ENCODE results near the gene C6orf62. TPM values are rescaled to one million over a fixed set of nuclear protein-coding genes. Genes with fewer than 3 reads are reported as not detected.

C6orf62 gene
- total RNA-seq (2014; rRNA removed; shearing (Covaris generic)), result 36.6 and 42.3 TPM in 2 replicates
- total RNA-seq (2022), result 77.4 and 81.2 TPM in 2 replicates
- percentile 97 among the genes with signal in this experiment for Bru-seq, nascent RNA
- percentile 95 among the genes with signal in this experiment for BruChase-seq, experiment 1, labeled RNA remaining after a 6-hour chase
- percentile 99 among the genes with signal in this experiment for BruChase-seq, experiment 2, labeled RNA remaining after a 2-hour chase
- long read RNA-seq, full-length matches to known transcripts, result 7 of 20 reads
- long read RNA-seq, partial matches to known transcripts, result 8 of 20 reads
- long read RNA-seq, other reads (novel, unspliced or antisense), result 5 of 20 reads

DNA sequence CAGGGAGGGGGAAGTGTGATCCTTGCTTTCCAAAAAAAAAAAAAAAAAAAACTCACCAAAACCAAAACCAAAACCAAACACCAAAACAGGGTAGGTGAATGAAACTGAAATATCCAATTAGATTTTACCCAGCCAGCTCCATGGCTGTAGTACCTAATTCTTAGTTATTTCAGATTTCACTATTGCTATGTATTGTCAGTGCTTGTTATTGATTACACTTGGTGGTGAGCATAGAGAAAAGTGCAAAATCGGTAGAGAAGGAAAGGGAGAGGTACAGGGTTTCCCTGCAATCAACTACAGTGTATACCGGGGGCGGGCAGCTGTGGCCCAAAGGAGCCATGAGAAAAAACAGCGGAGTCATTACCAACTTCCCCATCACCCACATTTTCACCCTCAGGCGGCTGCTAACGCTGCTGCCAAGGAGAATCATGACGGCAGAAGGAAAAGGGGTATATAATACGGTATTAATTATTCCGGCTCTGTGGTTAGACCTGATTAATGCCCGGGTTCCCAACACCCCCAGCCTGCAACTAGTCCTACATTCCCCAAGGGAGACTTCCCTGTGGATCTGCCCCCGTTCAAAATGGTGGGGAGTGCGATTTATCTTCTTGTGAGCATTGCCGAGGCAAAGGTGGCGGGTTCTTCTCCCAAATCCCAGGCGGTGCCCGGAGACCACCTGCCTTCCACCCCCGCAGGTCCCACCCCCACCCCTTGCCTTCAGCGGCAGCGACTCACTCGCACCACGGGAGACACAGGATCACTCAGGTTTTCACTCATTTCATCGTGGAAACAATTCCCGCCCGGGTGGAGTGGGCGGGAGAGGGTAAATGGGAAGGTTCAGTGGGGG, at the start of gene C6orf62:
TSS of gene C6orf62 (minus strand) at position 30 of the 847 bp plus-strand sequence. CDS start 486 bp downstream, outside the sequence.
- H3K4me1 ChIP-seq (ENCODE audit: insufficient read depth, low read length, poor library complexity, severe bottlenecking), result peaks cover 31% of the 10 kb centered on the region
- CTCF ChIA-PET (ENCODE audit: unreplicated experiment), result interaction anchor here (0.6 kb wide), 1 partner anchor 320 kb away, joined by 4 read pairs; no protein-coding TSS in a partner anchor
- peak within 1 kb of the TSS; percentile 86 for H3K4me3 ChIP-seq (ENCODE audit: low read depth, low read length, poor library complexity, severe bottlenecking)
- no peaks in the 10 kb centered on the region for H3K9me2 ChIP-seq (ENCODE audit: insufficient read depth, low read length)
- peaks cover 42% of the 10 kb centered on the region for H4K20me1 ChIP-seq (ENCODE audit: insufficient read depth, low read length)
- intact Hi-C loops (cut with micrococcal nuclease; ENCODE audit: unreplicated experiment), result no loop called here
- no peak within 1 kb of the TSS for H2AFZ ChIP-seq (ENCODE audit: low read length)
- no peaks in the 10 kb centered on the region for H3K9me3 ChIP-seq (ENCODE audit: low read length)
- BruUV-seq (replicated peaks), result TSS peak; percentile 71
- peaks cover 54% of the 10 kb centered on the region for H3K36me3 ChIP-seq (ENCODE audit: insufficient read depth, low read length)
- POLR2A ChIA-PET, result interaction anchor here (0.5 to 1.6 kb wide), 11 partner anchors 9 to 231 kb away, joined by 3 to 7 read pairs (median 3); no protein-coding TSS in a partner anchor
- peaks cover 62% of the 10 kb centered on the region for H3K79me2 ChIP-seq (ENCODE audit: insufficient read depth, low read depth, low read length)
- peak within 1 kb of the TSS; percentile 84 for H3K27ac ChIP-seq (ENCODE audit: low read depth, low read length, poor library complexity, severe bottlenecking)
- peak within 1 kb of the TSS; percentile 95 for H3K4me2 ChIP-seq (ENCODE audit: low read length)
- TF ChIP-seq, protein P1, sequence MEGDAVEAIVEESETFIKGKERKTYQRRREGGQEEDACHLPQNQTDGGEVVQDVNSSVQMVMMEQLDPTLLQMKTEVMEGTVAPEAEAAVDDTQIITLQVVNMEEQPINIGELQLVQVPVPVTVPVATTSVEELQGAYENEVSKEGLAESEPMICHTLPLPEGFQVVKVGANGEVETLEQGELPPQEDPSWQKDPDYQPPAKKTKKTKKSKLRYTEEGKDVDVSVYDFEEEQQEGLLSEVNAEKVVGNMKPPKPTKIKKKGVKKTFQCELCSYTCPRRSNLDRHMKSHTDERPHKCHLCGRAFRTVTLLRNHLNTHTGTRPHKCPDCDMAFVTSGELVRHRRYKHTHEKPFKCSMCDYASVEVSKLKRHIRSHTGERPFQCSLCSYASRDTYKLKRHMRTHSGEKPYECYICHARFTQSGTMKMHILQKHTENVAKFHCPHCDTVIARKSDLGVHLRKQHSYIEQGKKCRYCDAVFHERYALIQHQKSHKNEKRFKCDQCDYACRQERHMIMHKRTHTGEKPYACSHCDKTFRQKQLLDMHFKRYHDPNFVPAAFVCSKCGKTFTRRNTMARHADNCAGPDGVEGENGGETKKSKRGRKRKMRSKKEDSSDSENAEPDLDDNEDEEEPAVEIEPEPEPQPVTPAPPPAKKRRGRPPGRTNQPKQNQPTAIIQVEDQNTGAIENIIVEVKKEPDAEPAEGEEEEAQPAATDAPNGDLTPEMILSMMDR (conservative IDR thresholded peaks at IDR 0.05; ENCODE audit: low read length), result no peak
- no peak for TF ChIP-seq EZH2phosphoT487 (IDR thresholded peaks at IDR 0.05; ENCODE audit: borderline replicate concordance, low read depth, low read length)
- peak; percentile 49 for DNase-seq (ENCODE audit: low spot score)

GRCh38 chr6:24768361-24768760, 49.4 kb upstream of the C6orf62 start:
- no peak overlapping the region for H3K4me2 ChIP-seq (ENCODE audit: low read length)
- H2AFZ ChIP-seq (ENCODE audit: low read length), result no peak overlapping the region
- no TSS peak for BruUV-seq (replicated peaks)
- H3K27ac ChIP-seq (ENCODE audit: low read depth, low read length, poor library complexity, severe bottlenecking), result no peak overlapping the region
- no peak for TF ChIP-seq EZH2phosphoT487 (IDR thresholded peaks at IDR 0.05; ENCODE audit: borderline replicate concordance, low read depth, low read length)
- TF ChIP-seq, protein P1 (conservative IDR thresholded peaks at IDR 0.05; ENCODE audit: low read length), result no peak
- ChIA-PET POLR2A (no interaction called here), CTCF (ENCODE audit: unreplicated experiment) (no interaction called here)
- H3K9me3 ChIP-seq (ENCODE audit: low read length), result no peaks in the 10 kb centered on the region
- H3K36me3 ChIP-seq (ENCODE audit: insufficient read depth, low read length), result no peaks in the 10 kb centered on the region
- no peak for DNase-seq (ENCODE audit: low spot score)
- no peaks in the 10 kb centered on the region for H3K79me2 ChIP-seq (ENCODE audit: insufficient read depth, low read depth, low read length)
- H3K9me2 ChIP-seq (ENCODE audit: insufficient read depth, low read length), result no peaks in the 10 kb centered on the region
- H3K4me3 ChIP-seq (ENCODE audit: low read depth, low read length, poor library complexity, severe bottlenecking), result no peak overlapping the region
- no peaks in the 10 kb centered on the region for H4K20me1 ChIP-seq (ENCODE audit: insufficient read depth, low read length)
- H3K4me1 ChIP-seq (ENCODE audit: insufficient read depth, low read length, poor library complexity, severe bottlenecking), result peaks cover 3% of the 10 kb centered on the region
- intact Hi-C loops (cut with micrococcal nuclease; ENCODE audit: unreplicated experiment), result no loop called here
